Measurements from ENCODE around the gene C16orf87.

- TF ChIP-seq PRDM1 (tag by site-specific recombination; IDR thresholded peaks at IDR 0.05), result no peak
- no peak for TF ChIP-seq KLF10 (tag by site-specific recombination; IDR thresholded peaks at IDR 0.05)
- TF ChIP-seq CTCF (tag by site-specific recombination; IDR thresholded peaks at IDR 0.05), result no peak
Measured at GRCh38 chr16:46801428-46802049, 29.4 kb downstream of the C16orf87 start.

Data from HEK293 (cell line).